Coronary artery (tissue), 2 donors: Measurements from ENCODE around the gene PEPD.

ENCODE experiments used
- DNase-seq: peaks from one replicate; pipeline ENCODE4 v3.0.0-alpha.2; 2017; ENCODE audit warnings: low spot score
- H3K27ac ChIP-seq, 2 donors: fragments of 200-600 bp; sonication (generic); one replicate each; pipeline ENCODE4 v1.5.1; 2016 to 2019
- H3K4me3 ChIP-seq: fragments of 200-600 bp; sonication (generic); 2 replicates; pipeline ENCODE4 v1.5.1; 2016; ENCODE audit warnings: mild to moderate bottlenecking, moderate library complexity
- TF ChIP-seq, protein P1 (sequence below): fragments of 200-600 bp; sonication (generic); IDR thresholded peaks from one replicate; pipeline ENCODE4 v1.5.1; 2019; ENCODE audit warnings: antibody characterized with exemption

Gene PEPD

DNA sequence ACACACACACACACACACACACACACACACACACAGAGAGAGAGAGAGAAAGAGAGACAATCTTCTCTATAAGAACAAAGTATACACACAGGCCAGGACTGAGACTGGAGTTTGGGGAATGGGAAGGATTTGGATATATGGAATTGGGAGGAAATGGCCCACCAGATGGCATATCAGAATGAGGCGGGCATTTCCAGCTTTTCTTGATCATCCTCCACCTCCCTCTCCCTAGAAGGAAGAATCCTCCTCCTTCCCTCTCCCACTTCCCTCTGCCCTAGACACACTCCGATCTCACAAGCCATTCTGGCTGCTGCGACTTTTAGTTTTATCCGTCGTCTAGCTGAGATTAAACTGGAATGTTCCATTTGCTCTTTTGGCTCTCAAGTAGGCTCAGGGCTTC lies 158.1 kb downstream of the PEPD start:
- TF ChIP-seq, protein P1, sequence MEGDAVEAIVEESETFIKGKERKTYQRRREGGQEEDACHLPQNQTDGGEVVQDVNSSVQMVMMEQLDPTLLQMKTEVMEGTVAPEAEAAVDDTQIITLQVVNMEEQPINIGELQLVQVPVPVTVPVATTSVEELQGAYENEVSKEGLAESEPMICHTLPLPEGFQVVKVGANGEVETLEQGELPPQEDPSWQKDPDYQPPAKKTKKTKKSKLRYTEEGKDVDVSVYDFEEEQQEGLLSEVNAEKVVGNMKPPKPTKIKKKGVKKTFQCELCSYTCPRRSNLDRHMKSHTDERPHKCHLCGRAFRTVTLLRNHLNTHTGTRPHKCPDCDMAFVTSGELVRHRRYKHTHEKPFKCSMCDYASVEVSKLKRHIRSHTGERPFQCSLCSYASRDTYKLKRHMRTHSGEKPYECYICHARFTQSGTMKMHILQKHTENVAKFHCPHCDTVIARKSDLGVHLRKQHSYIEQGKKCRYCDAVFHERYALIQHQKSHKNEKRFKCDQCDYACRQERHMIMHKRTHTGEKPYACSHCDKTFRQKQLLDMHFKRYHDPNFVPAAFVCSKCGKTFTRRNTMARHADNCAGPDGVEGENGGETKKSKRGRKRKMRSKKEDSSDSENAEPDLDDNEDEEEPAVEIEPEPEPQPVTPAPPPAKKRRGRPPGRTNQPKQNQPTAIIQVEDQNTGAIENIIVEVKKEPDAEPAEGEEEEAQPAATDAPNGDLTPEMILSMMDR = no peak
- Histone ChIP-seq H3K4me3 (no peak overlapping the region), H3K27ac (no peak overlapping the region)
- no peak for DNase-seq

DNA sequence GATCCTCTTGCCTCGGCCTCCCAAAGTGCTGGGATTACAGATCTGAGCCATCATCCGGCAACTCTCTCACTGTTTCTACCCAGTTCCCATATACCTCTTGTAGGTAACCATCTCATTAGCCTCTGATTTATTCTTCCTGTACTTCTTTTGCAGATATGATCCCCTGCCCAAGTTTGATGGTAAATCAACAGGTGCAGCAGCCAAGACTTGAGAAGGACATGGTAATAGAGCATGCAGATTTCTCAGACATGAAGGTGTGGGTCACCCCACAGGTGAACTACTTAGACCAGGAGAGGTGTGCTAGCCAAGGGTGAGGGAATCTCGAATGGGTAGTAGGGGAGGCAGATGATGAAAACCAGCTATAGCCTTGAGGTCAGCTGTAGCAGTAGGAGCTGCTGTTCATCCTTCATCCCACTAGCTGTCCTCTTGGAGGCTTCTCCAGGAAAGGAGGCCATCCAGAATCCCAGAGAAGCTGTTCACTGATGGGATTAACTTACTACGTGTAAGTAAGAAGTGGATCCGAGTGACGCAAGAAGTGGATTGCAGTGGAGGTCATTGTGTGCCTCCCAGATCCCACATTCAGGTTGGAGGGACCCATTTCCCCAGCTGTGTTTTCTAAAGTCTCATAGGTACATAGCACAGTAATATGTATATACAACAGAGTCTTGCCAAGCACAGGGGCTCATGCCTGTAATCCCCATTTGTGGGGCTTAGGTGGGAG lies 158.9 kb downstream of the PEPD start:
- H3K27ac ChIP-seq = no peak overlapping the region
- TF ChIP-seq, protein P1 = no peak
- DNase-seq = no peak
- no peak overlapping the region for H3K4me3 ChIP-seq

DNA sequence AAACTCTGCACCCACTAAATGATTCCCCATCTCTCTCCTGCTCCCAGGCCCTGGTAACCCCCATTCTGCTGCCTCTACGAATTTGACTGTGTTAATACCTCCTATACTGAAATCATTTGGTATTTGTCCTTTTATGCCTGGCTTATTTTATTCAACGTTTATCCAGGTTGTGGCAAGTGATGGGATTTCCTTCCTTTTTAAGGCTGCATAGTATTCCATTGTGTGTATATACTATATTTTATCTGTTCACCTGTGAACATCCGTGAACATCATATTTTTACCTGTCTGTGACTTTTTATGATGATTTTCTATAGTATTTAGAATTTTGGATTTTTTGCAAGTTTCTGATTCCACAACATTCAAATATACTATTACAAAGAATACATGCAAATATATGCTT lies 162.0 kb downstream of the PEPD start:
- TF ChIP-seq, protein P1 = no peak
- Histone ChIP-seq H3K27ac (no peak overlapping the region), H3K4me3 (no peak overlapping the region)
- DNase-seq = no peak

DNA sequence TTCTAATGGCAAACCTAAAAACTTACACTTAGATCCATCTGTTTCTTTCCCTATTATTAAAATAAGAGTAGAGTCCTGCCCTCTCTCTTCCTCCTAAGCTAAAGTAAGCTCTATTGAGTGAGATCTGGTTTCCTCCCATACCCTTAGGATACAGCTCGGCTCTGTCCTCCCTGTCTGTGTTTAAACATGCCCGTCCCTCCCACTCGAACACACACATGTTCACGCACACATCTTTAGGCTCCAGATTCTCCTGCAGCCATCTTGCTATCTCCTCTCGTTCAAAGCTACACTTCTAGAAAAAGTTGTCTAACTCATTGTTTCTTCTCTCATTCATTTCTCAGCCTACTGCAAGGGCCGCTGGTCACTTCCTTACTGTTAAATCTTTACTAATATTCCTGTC lies 163.2 kb downstream of the PEPD start:
- DNase-seq = no peak
- Histone ChIP-seq H3K4me3 (no peak overlapping the region), H3K27ac (peak overlapping the region in 1 of 2 donors; percentile 0)
- TF ChIP-seq, protein P1 = no peak

DNA sequence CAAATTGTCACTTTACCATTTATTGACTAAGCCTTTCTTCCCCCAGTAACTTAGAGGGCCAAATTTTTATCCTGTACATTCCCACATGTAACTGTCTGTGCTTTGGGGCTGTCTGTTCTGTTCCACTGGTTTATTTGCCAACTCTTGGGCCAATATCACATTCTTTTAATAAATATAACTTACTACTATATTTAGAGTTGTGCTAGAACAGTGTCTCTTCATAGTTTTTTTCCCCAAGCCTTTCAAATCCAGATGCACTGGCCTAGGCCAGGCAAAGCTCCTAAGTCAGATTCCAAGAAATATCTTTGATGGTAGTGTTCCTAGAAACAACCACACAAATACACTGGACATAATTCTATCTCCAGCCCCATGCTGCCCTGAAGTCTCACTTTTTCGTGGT lies 164.0 kb downstream of the PEPD start:
- TF ChIP-seq, protein P1 = no peak
- Histone ChIP-seq H3K4me3 (no peak overlapping the region), H3K27ac (peak overlapping the region in 1 of 2 donors; percentile 0)
- no peak for DNase-seq

DNA sequence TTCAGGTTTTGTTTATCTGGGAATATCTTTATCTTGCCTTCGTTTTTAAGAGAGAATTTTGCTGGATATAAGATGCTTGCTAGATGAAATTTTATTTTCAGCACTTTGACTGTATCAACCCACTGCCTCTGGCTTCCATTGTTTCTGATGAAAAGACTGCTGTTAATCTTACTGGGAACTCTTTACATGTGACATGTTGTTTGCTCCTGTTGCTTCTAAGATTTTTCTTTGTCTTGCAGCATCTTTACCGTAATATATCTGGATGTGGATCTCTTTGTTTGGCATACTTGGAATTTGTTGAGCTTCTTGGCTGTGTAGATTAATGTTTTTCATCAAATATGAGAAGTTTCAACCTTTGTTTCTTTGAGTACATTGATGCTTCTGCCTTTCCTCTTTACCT lies 166.1 kb downstream of the PEPD start:
- TF ChIP-seq, protein P1 = no peak

DNA sequence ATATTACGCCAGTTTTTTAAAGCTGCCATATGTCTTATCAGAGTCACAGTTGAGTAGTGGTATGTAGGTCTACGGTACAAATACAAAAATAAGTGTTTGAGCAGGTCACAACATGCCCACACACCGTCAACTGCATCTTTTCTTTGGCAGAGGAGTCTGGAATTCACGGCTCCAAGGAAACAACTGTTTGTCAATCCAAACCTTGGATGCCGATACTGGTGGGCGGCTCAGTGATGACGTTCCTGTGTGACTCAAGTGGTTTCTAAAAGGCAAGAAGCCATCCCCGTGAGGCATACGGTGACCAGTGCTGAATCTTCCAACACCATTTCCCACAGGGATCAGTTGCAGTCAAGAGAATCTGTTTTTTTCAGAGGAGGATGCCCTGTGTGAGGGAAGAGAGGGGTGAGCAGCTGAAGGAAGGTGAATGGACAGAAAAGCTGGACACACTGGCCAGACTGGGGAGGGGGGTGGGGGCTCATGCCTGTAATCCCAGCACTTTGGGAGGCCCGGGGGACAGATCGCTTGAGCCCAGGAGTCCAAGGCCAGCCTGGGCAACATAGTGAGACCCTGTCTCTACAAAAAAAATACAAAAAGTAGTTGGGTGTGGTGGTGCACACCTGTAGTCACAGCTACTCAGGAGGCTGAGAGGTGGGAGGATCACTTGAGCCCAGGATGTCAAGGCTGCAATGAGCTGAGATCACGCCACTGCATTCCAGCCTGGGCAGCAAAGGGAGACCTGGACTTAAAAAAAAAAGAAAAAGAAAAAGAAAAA lies 170.9 kb downstream of the PEPD start:
- H3K4me3 ChIP-seq = no peak overlapping the region
- DNase-seq = no peak
- H3K27ac ChIP-seq = no peak overlapping the region
- TF ChIP-seq, protein P1 = no peak

More for the DNA sequence above, 166.1 kb downstream of the PEPD start:
- no peak overlapping the region for H3K27ac ChIP-seq
- DNase-seq = no peak
- H3K4me3 ChIP-seq = no peak overlapping the region
